Activated B cell treated with CpG ODN at 0.5 μM for 24 hours (primary cell): ENCODE results near the gene GCK. TPM values are rescaled to one million over a fixed set of nuclear protein-coding genes. Genes with fewer than 3 reads are reported as not detected.

Experiments used
- ATAC-seq: fragments of 200-7000 bp; cut with Tn5 transposase; one replicate; pipeline ENCODE4 v1.10.0; 2021; ENCODE audit warnings: low read depth, mild to moderate bottlenecking, moderate library complexity
- CTCF ChIA-PET: fragments of 350-600 bp; sonication (Branson Sonifier 250); formaldehyde crosslinking; loops from one replicate; lab custom pipeline; 2021; ENCODE audit warnings: antibody characterized with exemption; lab: Charles Lee
- POLR2A ChIA-PET: fragments of 350-600 bp; sonication (Branson Sonifier 250); formaldehyde crosslinking; loops from one replicate; lab custom pipeline; 2021; ENCODE audit warnings: antibody characterized with exemption; lab: Charles Lee
- DNase-seq: peaks from one replicate; pipeline ENCODE4 v3.0.0; 2022
- H3K27ac Mint-ChIP-seq: one replicate; pipeline ENCODE4 v1.8.0; 2020; ENCODE audit warnings: mixed read lengths
- H3K27me3 Mint-ChIP-seq: one replicate; pipeline ENCODE4 v1.8.0; 2021; ENCODE audit warnings: mixed read lengths
- H3K36me3 Mint-ChIP-seq: one replicate; pipeline ENCODE4 v1.8.0; 2021; ENCODE audit warnings: low read depth, mixed read lengths
- H3K4me1 Mint-ChIP-seq: one replicate; pipeline ENCODE4 v1.8.0; 2021; ENCODE audit warnings: mixed read lengths
- H3K4me3 Mint-ChIP-seq: one replicate; pipeline ENCODE4 v1.8.0; 2020; ENCODE audit warnings: mild to moderate bottlenecking, mixed read lengths
- H3K9me3 Mint-ChIP-seq: one replicate; pipeline ENCODE4 v1.8.0; 2020; ENCODE audit warnings: mixed read lengths
- CTCF ChIP-seq: fragments of 200-600 bp; IDR thresholded peaks from one replicate; pipeline ENCODE4 v1.8.0; 2022; ENCODE audit warnings: antibody characterized with exemption, mild to moderate bottlenecking
- intact Hi-C: fragments of 100-400 bp; cut with micrococcal nuclease; formaldehyde crosslinking; loops from one replicate; pipeline ENCODE4 v1.15.1; 2024
- total RNA-seq: library from RNA; stranded (reverse); gene quantifications from 2 replicates; pipeline ENCODE4 v1.2.3, GENCODE V29; 2022

The GCK gene
- total RNA-seq, 1 donor from 2014 or later: 0.13 TPM

GRCh38 chr7:44158873-44159631, 30.2 kb downstream of the GCK start:
- Mint-ChIP-seq H3K9me3 (peaks cover 2% of the 10 kb centered on the region), H3K27ac (no peak overlapping the region), H3K4me3 (no peak overlapping the region), H3K4me1 (no peaks in the 10 kb centered on the region), H3K36me3 (no peaks in the 10 kb centered on the region), H3K27me3 (no peaks in the 10 kb centered on the region)
- DNase-seq: no peak
- POLR2A ChIA-PET: no interaction called here
- intact Hi-C loops: no loop called here
- ATAC-seq: no peak
- CTCF ChIA-PET: no interaction called here
- TF ChIP-seq CTCF: no peak

DNA sequence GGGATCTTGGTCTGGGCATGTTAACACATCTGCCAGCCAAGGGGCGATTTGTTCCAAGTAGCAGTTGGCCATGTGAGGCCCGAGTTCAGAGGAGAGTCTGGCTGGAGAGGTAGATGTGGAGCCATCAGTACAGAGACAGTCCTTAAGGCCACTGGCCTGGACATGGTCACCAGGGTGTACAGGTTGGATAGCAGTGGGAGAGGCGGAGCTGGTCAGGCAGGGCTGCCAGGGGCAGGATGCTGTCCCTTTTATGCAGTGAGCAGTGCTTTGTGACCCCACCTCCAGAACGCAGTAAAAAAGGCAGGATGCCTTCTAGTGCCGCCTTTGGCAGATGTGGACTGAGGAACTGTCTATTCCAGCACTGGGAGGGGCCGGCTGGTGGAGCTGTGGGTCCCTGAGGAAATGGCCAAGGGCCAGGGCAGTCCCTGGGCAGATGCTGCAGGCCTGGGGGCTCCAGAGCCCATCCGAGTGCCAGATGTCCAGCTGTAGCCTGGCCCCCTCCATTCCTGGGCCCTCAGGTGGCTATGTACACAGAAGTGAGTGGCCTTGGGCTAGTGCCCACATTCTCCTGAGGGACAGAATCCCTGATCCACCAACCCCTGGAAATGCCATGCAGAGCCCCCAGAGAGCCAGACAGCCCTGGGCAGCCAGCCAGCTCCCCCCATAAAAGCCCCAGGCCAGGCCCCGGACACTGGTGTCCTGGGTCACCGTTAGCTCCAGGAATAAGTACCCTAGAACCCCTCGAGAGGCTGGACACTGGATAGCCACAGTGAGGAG, 31.0 kb downstream of the GCK start:
- no peak for DNase-seq
- no peaks in the 10 kb centered on the region for H3K4me1 Mint-ChIP-seq
- intact Hi-C loops: no loop called here
- H3K9me3 Mint-ChIP-seq: no peaks in the 10 kb centered on the region
- ChIA-PET POLR2A (no interaction called here), CTCF (no interaction called here)
- no peak overlapping the region for H3K4me3 Mint-ChIP-seq
- H3K27me3 Mint-ChIP-seq: no peaks in the 10 kb centered on the region
- no peak for TF ChIP-seq CTCF
- no peaks in the 10 kb centered on the region for H3K36me3 Mint-ChIP-seq
- no peak overlapping the region for H3K27ac Mint-ChIP-seq
- no peak for ATAC-seq

DNA sequence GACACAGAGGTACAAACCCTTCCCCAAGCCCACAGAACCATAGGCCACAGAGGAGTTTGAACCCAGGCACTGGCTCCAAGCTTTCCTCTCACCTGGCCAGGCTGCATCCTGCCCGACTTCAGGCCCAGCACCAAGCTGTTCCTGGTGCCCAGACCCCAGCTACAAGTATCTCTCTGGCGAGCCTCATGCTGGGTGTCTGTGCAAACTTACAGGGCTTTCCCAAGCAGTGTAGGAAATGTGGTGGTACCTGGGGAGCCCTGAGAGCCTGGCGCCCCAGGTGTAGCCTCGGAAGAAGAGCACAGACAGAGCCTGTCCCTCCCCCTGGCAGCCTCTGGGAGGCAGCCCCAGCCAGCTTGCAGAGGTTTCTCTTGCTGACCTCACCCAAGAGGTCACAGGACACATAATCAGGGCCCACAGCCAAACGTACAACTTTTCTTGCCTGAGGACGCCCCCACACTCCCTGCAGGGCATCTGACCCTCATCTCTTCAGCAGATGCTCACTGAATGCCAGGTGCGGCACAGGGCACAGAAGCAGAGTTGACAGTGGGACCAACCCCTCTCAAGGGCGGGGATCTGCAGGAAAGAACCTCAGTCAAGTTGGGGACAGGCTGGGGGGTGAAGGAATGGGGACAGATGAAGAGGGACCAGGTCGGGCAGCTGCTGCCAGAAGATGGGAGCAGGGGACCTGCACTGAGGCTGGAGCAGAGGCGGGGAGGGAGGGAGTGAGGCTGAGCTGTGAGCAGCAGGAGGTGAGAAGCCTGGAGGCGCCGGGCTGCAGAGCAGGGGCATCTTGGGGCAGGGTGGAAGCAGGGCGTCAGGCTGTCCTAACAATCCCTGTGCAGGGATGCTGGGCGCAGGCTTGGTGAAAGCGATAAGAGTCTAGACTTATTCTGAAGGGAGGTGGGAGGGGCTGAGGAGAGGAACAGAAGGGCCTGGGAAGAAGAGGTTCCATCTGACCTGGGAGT, 31.8 kb downstream of the GCK start:
- no peak overlapping the region for H3K27ac Mint-ChIP-seq
- H3K9me3 Mint-ChIP-seq: no peaks in the 10 kb centered on the region
- H3K27me3 Mint-ChIP-seq: no peaks in the 10 kb centered on the region
- intact Hi-C loops: no loop called here
- DNase-seq: no peak
- H3K36me3 Mint-ChIP-seq: no peaks in the 10 kb centered on the region
- TF ChIP-seq CTCF: no peak
- H3K4me1 Mint-ChIP-seq: no peaks in the 10 kb centered on the region
- no peak overlapping the region for H3K4me3 Mint-ChIP-seq
- POLR2A ChIA-PET: no interaction called here
- no peak for ATAC-seq
- CTCF ChIA-PET: no interaction called here

DNA sequence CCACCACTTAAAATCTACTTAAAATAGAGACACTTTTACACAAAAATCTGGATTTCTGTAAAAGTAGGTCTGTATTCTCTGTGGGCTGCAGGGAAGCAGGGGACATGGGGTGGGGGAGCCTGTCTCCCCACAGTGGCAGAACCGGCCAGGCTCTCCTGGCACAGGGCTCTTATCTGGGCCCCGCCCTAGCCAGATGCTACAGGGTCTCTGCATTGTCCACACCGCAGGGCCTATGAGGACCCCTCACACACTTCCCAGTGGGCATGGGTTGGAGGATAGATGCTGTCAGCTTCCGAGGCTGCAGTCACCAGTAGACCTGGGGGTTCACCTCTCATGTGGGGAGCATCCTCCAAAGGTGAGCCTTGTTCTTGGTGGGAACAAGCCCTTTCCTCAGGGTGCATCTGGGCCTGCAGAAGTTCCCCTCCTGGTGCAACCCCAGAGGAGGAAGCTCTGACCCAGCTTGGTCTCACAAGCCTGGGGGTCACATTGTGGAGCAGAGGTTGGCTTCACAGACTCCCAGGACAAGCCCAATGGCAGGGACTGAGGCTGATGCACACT, 32.7 kb downstream of the GCK start:
- Mint-ChIP-seq H3K27me3 (no peaks in the 10 kb centered on the region), H3K4me1 (no peaks in the 10 kb centered on the region), H3K36me3 (no peaks in the 10 kb centered on the region), H3K27ac (no peak overlapping the region), H3K4me3 (no peak overlapping the region), H3K9me3 (no peaks in the 10 kb centered on the region)
- DNase-seq: peak; percentile 6
- ChIA-PET CTCF (no interaction called here), POLR2A (no interaction called here)
- no peak for TF ChIP-seq CTCF
- no peak for ATAC-seq
- intact Hi-C loops: no loop called here
